Measurements from ENCODE around the gene BRD4.

BRD4 gene

DNA sequence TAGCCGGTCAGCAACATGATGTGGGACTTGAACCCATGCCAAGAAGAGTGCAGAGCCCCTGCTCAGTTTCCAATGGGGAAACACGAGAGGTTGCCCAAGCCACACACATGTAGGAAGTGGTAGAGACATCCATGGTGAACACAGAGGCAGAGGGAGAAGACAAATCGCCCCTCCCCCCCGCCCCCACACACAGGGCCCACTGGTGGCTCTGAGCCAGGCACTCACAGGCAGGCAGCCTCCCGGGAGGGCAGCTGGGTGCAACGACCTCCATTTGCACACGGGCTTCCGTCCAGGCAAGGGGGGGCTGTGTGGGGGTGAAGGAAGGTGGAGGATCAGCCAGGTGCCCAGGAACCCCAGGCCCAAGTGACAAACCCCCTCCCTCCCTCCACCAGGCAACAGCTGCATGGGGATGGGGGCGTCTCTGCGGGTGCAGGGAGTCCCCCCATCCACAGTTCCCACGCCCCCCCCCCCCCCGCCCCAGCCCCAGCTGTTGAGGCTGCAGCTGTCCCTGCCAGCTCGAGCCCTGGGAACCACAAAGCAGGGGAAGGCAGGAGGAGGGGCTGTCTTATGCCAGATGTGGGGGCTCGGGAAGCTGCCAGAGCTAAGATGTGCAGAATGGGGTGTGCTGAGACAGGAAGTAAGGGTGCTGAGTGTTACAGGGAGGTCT, 134.9 kb downstream of the BRD4 start:
- H3K18ac ChIP-seq (ENCODE audit: low read length): no peak overlapping the region
- H3K4me3 ChIP-seq (ENCODE audit: low read length): no peak overlapping the region
- no peak overlapping the region for H3K4me2 ChIP-seq (ENCODE audit: low read length)
- H2BK5ac ChIP-seq (ENCODE audit: low read length): no peak overlapping the region
- H3K27me3 ChIP-seq (ENCODE audit: insufficient read depth, low read length, poor library complexity): no peaks in the 10 kb centered on the region
- no peak overlapping the region for H3K9ac ChIP-seq (ENCODE audit: low read length)
- H3K79me2 ChIP-seq (ENCODE audit: control insufficient read depth, insufficient read depth, low read length): peaks cover 16% of the 10 kb centered on the region
- H3K4ac ChIP-seq (ENCODE audit: low read depth, low read length): no peak overlapping the region
- no peak overlapping the region for H2AK5ac ChIP-seq (ENCODE audit: low read length)
- H3K56ac ChIP-seq (ENCODE audit: low read length): no peak overlapping the region
- no peak overlapping the region for H3K27ac ChIP-seq (ENCODE audit: low read depth, low read length)
- H3K79me1 ChIP-seq (ENCODE audit: low read length): peaks cover 13% of the 10 kb centered on the region
- no peak overlapping the region for H2BK15ac ChIP-seq (replicated peaks; ENCODE audit: low read depth)
- H3K4me1 ChIP-seq (ENCODE audit: control insufficient read depth, low read depth, low read length): no peaks in the 10 kb centered on the region
- no peak overlapping the region for H4K8ac ChIP-seq (ENCODE audit: low read depth, low read length)
- no peak overlapping the region for H4K5ac ChIP-seq (ENCODE audit: low read length)
- H3K36me3 ChIP-seq (ENCODE audit: control insufficient read depth, insufficient read depth, low read length): no peaks in the 10 kb centered on the region
- H3K23ac ChIP-seq (ENCODE audit: low read length): no peak overlapping the region
- DNase-seq: no peak
- H2BK120ac ChIP-seq (ENCODE audit: low read depth, low read length): no peak overlapping the region
- no CpG with 5 or more reads among the region's 14 CpGs for WGBS (ENCODE audit: extremely low coverage, insufficient coverage, low lambda C conversion rate)

DNA sequence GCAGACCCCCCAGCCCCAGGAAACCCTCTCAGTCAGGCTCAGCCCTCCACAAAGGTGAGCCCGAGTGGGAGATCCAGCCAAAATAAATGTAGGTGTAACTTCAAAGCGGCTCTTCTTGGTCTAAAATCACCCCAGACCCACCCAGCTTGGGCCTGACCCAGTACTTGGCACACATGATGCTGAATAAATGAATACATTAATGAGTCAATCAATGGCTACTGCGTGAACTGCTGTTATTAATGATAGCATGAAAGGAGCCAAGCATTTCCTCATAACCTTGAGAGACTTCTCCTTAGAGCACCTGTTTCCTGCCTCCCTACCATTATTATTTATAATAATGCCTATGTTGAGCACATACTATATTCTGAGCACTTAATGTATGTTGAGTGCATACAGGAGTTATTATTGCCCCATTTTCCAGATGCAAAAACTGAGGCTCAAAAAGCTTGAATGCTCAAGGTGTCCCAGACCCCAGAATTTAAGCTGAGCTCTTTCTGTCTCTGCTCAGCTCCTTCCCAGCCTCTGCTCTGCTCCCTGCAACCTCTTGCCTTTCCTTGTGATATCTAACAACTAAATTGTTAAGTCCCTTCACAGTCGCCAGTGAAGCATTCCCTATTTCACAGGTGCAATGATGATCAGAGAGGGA, 135.9 kb downstream of the BRD4 start:
- H3K36me3 ChIP-seq (ENCODE audit: control insufficient read depth, insufficient read depth, low read length): peaks cover 3% of the 10 kb centered on the region
- H2AK5ac ChIP-seq (ENCODE audit: low read length): no peak overlapping the region
- H3K4me1 ChIP-seq (ENCODE audit: control insufficient read depth, low read depth, low read length): no peaks in the 10 kb centered on the region
- H3K79me1 ChIP-seq (ENCODE audit: low read length): peaks cover 13% of the 10 kb centered on the region
- no peak overlapping the region for H3K56ac ChIP-seq (ENCODE audit: low read length)
- H4K8ac ChIP-seq (ENCODE audit: low read depth, low read length): no peak overlapping the region
- H4K5ac ChIP-seq (ENCODE audit: low read length): no peak overlapping the region
- no peak overlapping the region for H3K9ac ChIP-seq (ENCODE audit: low read length)
- no peak overlapping the region for H3K27ac ChIP-seq (ENCODE audit: low read depth, low read length)
- no peak overlapping the region for H2BK120ac ChIP-seq (ENCODE audit: low read depth, low read length)
- H3K79me2 ChIP-seq (ENCODE audit: control insufficient read depth, insufficient read depth, low read length): peaks cover 16% of the 10 kb centered on the region
- H3K4me3 ChIP-seq (ENCODE audit: low read length): no peak overlapping the region
- H3K23ac ChIP-seq (ENCODE audit: low read length): no peak overlapping the region
- no CpG with 5 or more reads among the region's 4 CpGs for WGBS (ENCODE audit: extremely low coverage, insufficient coverage, low lambda C conversion rate)
- no peaks in the 10 kb centered on the region for H3K27me3 ChIP-seq (ENCODE audit: insufficient read depth, low read length, poor library complexity)
- no peak overlapping the region for H2BK15ac ChIP-seq (replicated peaks; ENCODE audit: low read depth)
- H3K4ac ChIP-seq (ENCODE audit: low read depth, low read length): no peak overlapping the region
- no peak overlapping the region for H3K4me2 ChIP-seq (ENCODE audit: low read length)
- DNase-seq: no peak
- H3K18ac ChIP-seq (ENCODE audit: low read length): no peak overlapping the region
- H2BK5ac ChIP-seq (ENCODE audit: low read length): no peak overlapping the region

DNA sequence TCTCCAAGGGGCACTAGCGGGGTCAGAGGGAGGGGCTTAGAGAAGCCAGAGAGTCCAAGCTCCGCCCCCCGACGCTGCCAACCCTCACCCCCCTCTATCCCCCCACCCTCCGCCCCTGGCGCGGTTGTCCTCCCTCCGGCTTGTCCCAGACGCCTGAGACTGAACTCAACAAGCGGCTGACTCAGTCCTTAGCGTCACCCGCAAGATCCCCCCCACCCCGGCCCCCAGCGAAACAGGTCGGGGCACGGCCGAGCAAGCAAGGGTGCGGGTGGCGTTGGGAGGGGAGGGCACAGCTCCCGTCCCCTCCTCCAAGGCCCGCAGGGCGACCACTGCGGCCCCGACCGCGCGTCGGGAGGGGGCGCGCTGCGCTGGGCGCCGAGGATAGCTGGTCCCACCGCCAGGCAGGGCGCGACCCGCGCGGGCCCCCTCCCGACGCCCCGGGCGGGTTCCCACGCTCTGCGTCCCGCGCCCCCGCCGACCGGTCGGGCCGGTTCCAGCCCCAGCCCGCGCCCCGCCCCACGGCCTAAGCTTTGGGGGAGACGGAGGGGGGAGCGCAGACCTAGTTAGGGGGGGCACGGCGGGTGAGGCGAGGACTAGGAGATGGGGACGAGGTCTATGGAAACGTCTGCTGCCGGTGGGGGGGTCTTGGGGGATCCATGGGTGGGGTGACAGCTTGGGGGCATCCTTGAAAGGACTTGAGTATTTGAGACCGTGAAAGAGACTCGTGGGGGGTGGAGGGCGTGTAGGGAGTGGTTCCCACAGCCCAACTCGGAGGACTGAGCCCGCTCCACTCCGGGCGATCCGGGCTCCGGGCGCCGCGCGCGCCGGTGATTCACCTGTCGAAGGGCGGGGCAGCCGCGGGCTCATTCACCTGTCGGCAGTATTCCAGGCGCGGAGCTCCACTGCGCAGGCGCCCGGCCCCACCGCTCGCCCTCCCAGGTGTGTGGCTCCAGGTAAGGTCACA, 136.7 kb downstream of the BRD4 start:
- no peak overlapping the region for H3K23ac ChIP-seq (ENCODE audit: low read length)
- peak overlapping the region; percentile 54 for H3K9ac ChIP-seq (ENCODE audit: low read length)
- H3K4ac ChIP-seq (ENCODE audit: low read depth, low read length): peak overlapping the region; percentile 26
- H4K5ac ChIP-seq (ENCODE audit: low read length): no peak overlapping the region
- no CpG with 5 or more reads among the region's 91 CpGs for WGBS (ENCODE audit: extremely low coverage, insufficient coverage, low lambda C conversion rate)
- peak; percentile 89 for DNase-seq
- no peaks in the 10 kb centered on the region for H3K4me1 ChIP-seq (ENCODE audit: control insufficient read depth, low read depth, low read length)
- no peak overlapping the region for H2BK5ac ChIP-seq (ENCODE audit: low read length)
- H3K79me1 ChIP-seq (ENCODE audit: low read length): peaks cover 15% of the 10 kb centered on the region
- H3K36me3 ChIP-seq (ENCODE audit: control insufficient read depth, insufficient read depth, low read length): peaks cover 6% of the 10 kb centered on the region
- peak overlapping the region; percentile 40 for H3K4me2 ChIP-seq (ENCODE audit: low read length)
- H2BK120ac ChIP-seq (ENCODE audit: low read depth, low read length): no peak overlapping the region
- H3K18ac ChIP-seq (ENCODE audit: low read length): peak overlapping the region; percentile 54
- no peak overlapping the region for H4K8ac ChIP-seq (ENCODE audit: low read depth, low read length)
- H2AK5ac ChIP-seq (ENCODE audit: low read length): no peak overlapping the region
- H3K27ac ChIP-seq (ENCODE audit: low read depth, low read length): no peak overlapping the region
- H3K79me2 ChIP-seq (ENCODE audit: control insufficient read depth, insufficient read depth, low read length): peaks cover 16% of the 10 kb centered on the region
- H3K56ac ChIP-seq (ENCODE audit: low read length): peak overlapping the region; percentile 80
- no peak overlapping the region for H2BK15ac ChIP-seq (replicated peaks; ENCODE audit: low read depth)
- no peaks in the 10 kb centered on the region for H3K27me3 ChIP-seq (ENCODE audit: insufficient read depth, low read length, poor library complexity)
- peak overlapping the region; percentile 29 for H3K4me3 ChIP-seq (ENCODE audit: low read length)

- Histone ChIP-seq H3K18ac (ENCODE audit: low read length) (no peak overlapping the region), H3K4me1 (ENCODE audit: control insufficient read depth, low read depth, low read length) (no peaks in the 10 kb centered on the region), H3K4me2 (ENCODE audit: low read length) (no peak overlapping the region), H2BK120ac (ENCODE audit: low read depth, low read length) (no peak overlapping the region), H3K23ac (ENCODE audit: low read length) (no peak overlapping the region), H3K36me3 (ENCODE audit: control insufficient read depth, insufficient read depth, low read length) (peaks cover 6% of the 10 kb centered on the region), H4K5ac (ENCODE audit: low read length) (no peak overlapping the region), H3K56ac (ENCODE audit: low read length) (peak overlapping the region; percentile 53), H3K27ac (ENCODE audit: low read depth, low read length) (no peak overlapping the region), H3K9ac (ENCODE audit: low read length) (peak overlapping the region; percentile 28), H3K4ac (ENCODE audit: low read depth, low read length) (no peak overlapping the region), H3K79me1 (ENCODE audit: low read length) (peaks cover 15% of the 10 kb centered on the region), H2BK15ac (replicated peaks; ENCODE audit: low read depth) (no peak overlapping the region), H3K27me3 (ENCODE audit: insufficient read depth, low read length, poor library complexity) (no peaks in the 10 kb centered on the region), H4K8ac (ENCODE audit: low read depth, low read length) (no peak overlapping the region), H3K4me3 (ENCODE audit: low read length) (no peak overlapping the region), H3K79me2 (ENCODE audit: control insufficient read depth, insufficient read depth, low read length) (peaks cover 14% of the 10 kb centered on the region), H2AK5ac (ENCODE audit: low read length) (no peak overlapping the region), H2BK5ac (ENCODE audit: low read length) (no peak overlapping the region)
- WGBS (ENCODE audit: extremely low coverage, insufficient coverage, low lambda C conversion rate): no CpG with 5 or more reads among the region's 6 CpGs
- no peak for DNase-seq
These were observed 137.4 kb downstream of the BRD4 start for GRCh38 chr19:15194938-15195337.

DNA sequence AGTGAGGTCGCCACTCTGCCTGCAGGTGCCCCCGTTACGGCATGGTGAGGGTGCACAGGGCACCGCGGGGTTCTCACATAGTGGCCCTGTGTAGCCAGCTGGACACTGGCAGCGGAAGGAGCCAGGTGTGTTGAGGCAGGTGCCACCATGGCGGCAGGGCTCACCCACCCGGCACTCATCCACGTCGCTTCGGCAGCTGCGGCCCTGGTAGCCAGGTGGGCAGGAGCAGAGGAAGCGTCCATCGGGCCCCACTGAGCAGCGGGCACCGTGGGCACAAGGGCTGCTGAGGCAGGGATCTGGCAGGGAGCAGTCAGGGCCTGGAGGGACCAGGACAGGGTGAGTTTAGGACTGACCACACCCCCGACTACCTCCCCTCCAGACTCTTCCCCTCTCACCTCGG, 140.4 kb downstream of the BRD4 start:
- Histone ChIP-seq H2BK120ac (ENCODE audit: low read depth, low read length) (no peak overlapping the region), H3K36me3 (ENCODE audit: control insufficient read depth, insufficient read depth, low read length) (peaks cover 12% of the 10 kb centered on the region), H4K5ac (ENCODE audit: low read length) (no peak overlapping the region), H3K18ac (ENCODE audit: low read length) (no peak overlapping the region), H3K56ac (ENCODE audit: low read length) (no peak overlapping the region), H3K4ac (ENCODE audit: low read depth, low read length) (no peak overlapping the region), H3K9ac (ENCODE audit: low read length) (no peak overlapping the region), H3K4me1 (ENCODE audit: control insufficient read depth, low read depth, low read length) (no peaks in the 10 kb centered on the region), H2BK5ac (ENCODE audit: low read length) (no peak overlapping the region), H2AK5ac (ENCODE audit: low read length) (no peak overlapping the region), H2BK15ac (replicated peaks; ENCODE audit: low read depth) (no peak overlapping the region), H3K27ac (ENCODE audit: low read depth, low read length) (no peak overlapping the region), H3K79me2 (ENCODE audit: control insufficient read depth, insufficient read depth, low read length) (peaks cover 9% of the 10 kb centered on the region), H3K4me2 (ENCODE audit: low read length) (no peak overlapping the region), H4K8ac (ENCODE audit: low read depth, low read length) (no peak overlapping the region), H3K23ac (ENCODE audit: low read length) (no peak overlapping the region), H3K4me3 (ENCODE audit: low read length) (no peak overlapping the region), H3K79me1 (ENCODE audit: low read length) (peaks cover 7% of the 10 kb centered on the region), H3K27me3 (ENCODE audit: insufficient read depth, low read length, poor library complexity) (no peaks in the 10 kb centered on the region)
- no peak for DNase-seq
- no CpG with 5 or more reads among the region's 18 CpGs for WGBS (ENCODE audit: extremely low coverage, insufficient coverage, low lambda C conversion rate)
